HepG2 (cell line): ENCODE measurements around the gene EFNA2. TPM values are rescaled to one million over a fixed set of nuclear protein-coding genes. Genes with fewer than 3 reads are reported as not detected.

Source experiments
- ARNT ChIP-seq: fragments of 450-650 bp; IDR thresholded peaks from 2 replicates; pipeline ENCODE4 v1.6.1; 2017
- ATAD3A ChIP-seq: sonication (generic); formaldehyde crosslinking; IDR thresholded peaks from 2 replicates; pipeline ENCODE4 v1.4.0; 2020; ENCODE audit warnings: missing genetic modification reagents
- GATAD2A ChIP-seq: IDR thresholded peaks from 2 replicates; pipeline ENCODE4 v1.6.1; 2016
- HIVEP1 ChIP-seq: sonication (generic); formaldehyde crosslinking; IDR thresholded peaks from 2 replicates; pipeline ENCODE4 v1.4.0; 2020; ENCODE audit warnings: mild to moderate bottlenecking, missing genetic modification reagents
- HNRNPK ChIP-seq: fragments of 200-400 bp; formaldehyde crosslinking; IDR thresholded peaks from 2 replicates; pipeline ENCODE4 v1.6.1; 2018; ENCODE audit warnings: low read length, low read depth, moderate library complexity, mild to moderate bottlenecking; ENCODE audit not compliant: poor library complexity, severe bottlenecking
- HNRNPUL1 ChIP-seq: fragments of 200-400 bp; formaldehyde crosslinking; IDR thresholded peaks from 2 replicates; pipeline ENCODE4 v1.6.1; 2017; ENCODE audit warnings: low read depth, mild to moderate bottlenecking, low read length, moderate library complexity
- HOXD1 ChIP-seq: sonication (generic); formaldehyde crosslinking; IDR thresholded peaks from 2 replicates; pipeline ENCODE4 v1.5.0; 2020; ENCODE audit warnings: missing genetic modification reagents
- IRF2 ChIP-seq: IDR thresholded peaks from 2 replicates; pipeline ENCODE4 v1.6.1; 2018; ENCODE audit warnings: missing genetic modification reagents, missing compliant biosample characterization
- KAT2B ChIP-seq: fragments of 150-350 bp; IDR thresholded peaks from 2 replicates; pipeline ENCODE4 v1.6.1; 2014; ENCODE audit warnings: low read depth, low read length, borderline replicate concordance
- KDM4B ChIP-seq: sonication (generic); formaldehyde crosslinking; IDR thresholded peaks from 2 replicates; pipeline ENCODE4 v1.4.0; 2020; ENCODE audit warnings: missing genetic modification reagents
- KLF15 ChIP-seq: sonication (generic); formaldehyde crosslinking; IDR thresholded peaks from 2 replicates; pipeline ENCODE4 v1.8.1; 2023; ENCODE audit warnings: borderline replicate concordance, mild to moderate bottlenecking, inconsistent platforms, missing genetic modification reagents, mixed read lengths
- POLR2G ChIP-seq: fragments of 200-400 bp; formaldehyde crosslinking; IDR thresholded peaks from 2 replicates; pipeline ENCODE4 v1.6.1; 2018; ENCODE audit warnings: mild to moderate bottlenecking, low read depth, low read length, moderate library complexity
- RBM22 ChIP-seq: fragments of 200-400 bp; formaldehyde crosslinking; optimal IDR thresholded peaks from 2 replicates; pipeline ENCODE3; 2017; ENCODE audit warnings: mild to moderate bottlenecking, low read length, moderate library complexity
- REXO4 ChIP-seq: sonication (generic); formaldehyde crosslinking; IDR thresholded peaks from 2 replicates; pipeline ENCODE4 v1.8.0; 2022; ENCODE audit warnings: missing genetic modification reagents, mild to moderate bottlenecking, borderline replicate concordance
- ZC3H13 ChIP-seq: sonication (generic); formaldehyde crosslinking; IDR thresholded peaks from 2 replicates; pipeline ENCODE4 v1.8.1; 2023; ENCODE audit warnings: mild to moderate bottlenecking, missing genetic modification reagents, moderate library complexity
- ZIK1 ChIP-seq: sonication (generic); formaldehyde crosslinking; IDR thresholded peaks from 2 replicates; pipeline ENCODE4 v1.5.0; 2020; ENCODE audit warnings: mild to moderate bottlenecking, low read depth, missing genetic modification reagents, borderline replicate concordance
- ZKSCAN1 ChIP-seq: fragments of 150-350 bp; IDR thresholded peaks from 2 replicates; pipeline ENCODE4 v1.6.1; 2014; ENCODE audit warnings: low read length
- ZNF251 ChIP-seq: sonication (generic); formaldehyde crosslinking; IDR thresholded peaks from 2 replicates; pipeline ENCODE4 v1.9.0; 2021; ENCODE audit warnings: mild to moderate bottlenecking, missing genetic modification reagents
- ZNF383 ChIP-seq: sonication (generic); formaldehyde crosslinking; IDR thresholded peaks from 2 replicates; pipeline ENCODE4 v1.4.0; 2020; ENCODE audit warnings: missing genetic modification reagents, mild to moderate bottlenecking, borderline replicate concordance
- ZNF441 ChIP-seq: sonication (generic); formaldehyde crosslinking; IDR thresholded peaks from 2 replicates; pipeline ENCODE4 v1.7.0; 2021; ENCODE audit warnings: missing genetic modification reagents, borderline replicate concordance
- ZNF629 ChIP-seq: sonication (generic); formaldehyde crosslinking; conservative IDR thresholded peaks from 2 replicates; pipeline ENCODE4 v1.5.0; 2020; ENCODE audit warnings: missing genetic modification reagents
- ZNF672 ChIP-seq: sonication (generic); formaldehyde crosslinking; IDR thresholded peaks from 2 replicates; pipeline ENCODE4 v1.8.1; 2022; ENCODE audit warnings: missing genetic modification reagents
- ZNF749 ChIP-seq: sonication (generic); formaldehyde crosslinking; IDR thresholded peaks from 2 replicates; pipeline ENCODE4 v1.8.0; 2022; ENCODE audit warnings: mild to moderate bottlenecking, missing genetic modification reagents, moderate library complexity, borderline replicate concordance
- ZNF773 ChIP-seq: sonication (generic); formaldehyde crosslinking; IDR thresholded peaks from 2 replicates; pipeline ENCODE4 v1.4.0; 2020; ENCODE audit warnings: missing genetic modification reagents, borderline replicate concordance
- ZNF775 ChIP-seq: sonication (generic); formaldehyde crosslinking; IDR thresholded peaks from 2 replicates; pipeline ENCODE4 v1.4.0; 2020; ENCODE audit warnings: missing genetic modification reagents, mild to moderate bottlenecking, moderate library complexity, borderline replicate concordance
- polyA plus RNA-seq, 8 experiments: library from polyadenylated mRNA; depleted of rRNA in 3 of 8; stranded (reverse) in 7 of 8; unstranded in 1 of 8; fragments of >200 nt; fragmentation: Illumina TruSeq in 4 of 8; extraction: Trizol in 4 of 8; gene quantifications; 2 replicates each; pipeline versions ENCODE4 v1.2.1 to v1.2.3, GENCODE V29; 2011 to 2016; ENCODE audit warnings: low read depth in 4 of 8, missing spikeins in 1 of 8, mixed read lengths in 1 of 8; ENCODE audit not compliant: insufficient read depth in 1 of 8
- total RNA-seq, 5 experiments: library from RNA; depleted of rRNA; stranded (reverse); fragments of >200 nt; fragmentation: Illumina TruSeq; extraction: Trizol; gene quantifications; 2 replicates each; pipeline ENCODE4 v1.2.3, GENCODE V29; 2016; ENCODE audit warnings: low read depth in 1 of 5
- TF ChIP-seq, protein P1 (sequence below): sonication (generic); formaldehyde crosslinking; IDR thresholded peaks from 2 replicates; pipeline ENCODE4 v1.5.1; 2020; ENCODE audit warnings: mild to moderate bottlenecking, missing genetic modification reagents
- TF ChIP-seq, protein P2 (sequence below): sonication (generic); formaldehyde crosslinking; conservative IDR thresholded peaks from 2 replicates; pipeline ENCODE4 v1.8.0; 2022; ENCODE audit warnings: mild to moderate bottlenecking, moderate library complexity, missing genetic modification reagents

Gene EFNA2
- total and polyA plus RNA-seq, 2 of the 13 experiments (the other 11 are each of a cell fraction or from before 2014, with no cell fraction given): 6.0 to 9.9 TPM

DNA sequence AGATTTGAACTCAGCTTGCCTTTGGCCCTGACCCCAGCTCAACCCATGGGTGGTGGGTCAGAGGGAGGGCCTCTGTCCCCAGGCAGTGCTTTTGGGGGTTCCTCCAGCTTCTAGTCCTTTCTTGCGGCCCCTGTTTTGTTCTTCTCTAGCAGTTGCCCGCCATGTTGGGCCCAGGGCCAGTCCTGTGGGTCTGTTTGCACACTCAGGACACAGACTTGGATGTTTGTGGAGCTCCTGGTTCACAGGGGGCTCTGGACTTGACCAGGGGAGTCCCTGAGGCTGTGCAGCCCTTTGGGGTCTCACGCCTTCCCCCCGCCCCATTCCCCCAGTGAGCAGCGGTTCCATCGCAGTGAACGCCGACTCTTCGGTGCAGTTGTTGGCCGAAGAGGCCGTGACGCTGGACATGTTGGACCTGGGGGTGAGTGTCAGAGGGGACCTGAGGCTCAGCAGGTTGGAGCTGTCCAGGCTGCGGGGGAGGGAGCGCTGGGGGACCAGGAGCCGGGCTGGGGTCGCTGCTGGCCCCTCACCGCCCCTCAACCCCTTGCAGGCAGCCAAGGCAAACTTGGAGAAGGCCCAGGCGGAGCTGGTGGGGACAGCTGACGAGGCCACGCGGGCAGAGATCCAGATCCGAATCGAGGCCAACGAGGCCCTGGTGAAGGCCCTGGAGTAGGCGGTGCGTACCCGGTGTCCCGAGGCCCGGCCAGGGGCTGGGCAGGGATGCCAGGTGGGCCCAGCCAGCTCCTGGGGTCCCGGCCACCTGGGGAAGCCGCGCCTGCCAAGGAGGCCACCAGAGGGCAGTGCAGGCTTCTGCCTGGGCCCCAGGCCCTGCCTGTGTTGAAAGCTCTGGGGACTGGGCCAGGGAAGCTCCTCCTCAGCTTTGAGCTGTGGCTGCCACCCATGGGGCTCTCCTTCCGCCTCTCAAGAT lies 41.6 kb upstream of the EFNA2 start (continued):
- TF ChIP-seq, protein P1, sequence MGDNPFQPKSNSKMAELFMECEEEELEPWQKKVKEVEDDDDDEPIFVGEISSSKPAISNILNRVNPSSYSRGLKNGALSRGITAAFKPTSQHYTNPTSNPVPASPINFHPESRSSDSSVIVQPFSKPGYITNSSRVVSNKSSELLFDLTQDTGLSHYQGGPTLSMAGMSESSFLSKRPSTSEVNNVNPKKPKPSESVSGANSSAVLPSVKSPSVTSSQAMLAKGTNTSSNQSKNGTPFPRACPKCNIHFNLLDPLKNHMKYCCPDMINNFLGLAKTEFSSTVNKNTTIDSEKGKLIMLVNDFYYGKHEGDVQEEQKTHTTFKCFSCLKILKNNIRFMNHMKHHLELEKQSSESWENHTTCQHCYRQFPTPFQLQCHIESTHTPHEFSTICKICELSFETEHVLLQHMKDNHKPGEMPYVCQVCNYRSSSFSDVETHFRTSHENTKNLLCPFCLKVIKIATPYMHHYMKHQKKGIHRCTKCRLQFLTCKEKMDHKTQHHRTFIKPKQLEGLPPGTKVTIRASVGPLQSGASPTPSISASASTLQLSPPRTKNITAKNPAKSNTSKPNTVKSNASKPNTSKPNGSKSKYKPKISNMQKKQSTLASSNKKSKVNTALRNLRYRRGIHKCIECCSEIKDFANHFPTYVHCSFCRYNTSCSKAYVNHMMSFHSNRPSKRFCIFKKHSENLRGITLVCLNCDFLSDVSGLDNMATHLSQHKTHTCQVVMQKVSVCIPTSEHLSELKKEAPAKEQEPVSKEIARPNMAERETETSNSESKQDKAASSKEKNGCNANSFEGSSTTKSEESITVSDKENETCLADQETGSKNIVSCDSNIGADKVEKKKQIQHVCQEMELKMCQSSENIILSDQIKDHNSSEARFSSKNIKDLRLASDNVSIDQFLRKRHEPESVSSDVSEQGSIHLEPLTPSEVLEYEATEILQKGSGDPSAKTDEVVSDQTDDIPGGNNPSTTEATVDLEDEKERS (CRISPR knock-in tag): no peak
- TF ChIP-seq ZNF749 (CRISPR knock-in tag) (no peak), ARNT (no peak), HNRNPK (no peak), ZNF773 (no peak), HOXD1 (CRISPR knock-in tag) (no peak), ZNF775 (CRISPR knock-in tag) (0 out of 2 replicates have a peak, but pooled peaks have one; percentile 26), ZKSCAN1 (no peak), IRF2 (CRISPR knock-in tag) (no peak; the same call in 1 of the 2 replicates), ZNF672 (CRISPR knock-in tag) (no peak), ZNF383 (CRISPR knock-in tag) (0 out of 2 replicates have a peak, but pooled peaks have one; percentile 70), REXO4 (CRISPR knock-in tag) (no peak), KLF15 (CRISPR knock-in tag) (peak; percentile 19; the same call in 1 of the 2 replicates), HNRNPUL1 (no peak), ZC3H13 (CRISPR knock-in tag) (no peak; the same call in 1 of the 2 replicates), ZNF441 (CRISPR knock-in tag) (no peak), ATAD3A (CRISPR knock-in tag) (no peak), ZIK1 (CRISPR knock-in tag) (no peak), KDM4B (peak; percentile 49; the same call in 1 of the 2 replicates), ZNF251 (CRISPR knock-in tag) (no peak), KAT2B (no peak), HIVEP1 (CRISPR knock-in tag) (no peak), GATAD2A (CRISPR knock-in tag) (no peak), ZNF629 (CRISPR knock-in tag) (no peak), POLR2G (no peak; the same call in 1 of the 2 replicates), RBM22 (no peak)
- TF ChIP-seq, protein P2, sequence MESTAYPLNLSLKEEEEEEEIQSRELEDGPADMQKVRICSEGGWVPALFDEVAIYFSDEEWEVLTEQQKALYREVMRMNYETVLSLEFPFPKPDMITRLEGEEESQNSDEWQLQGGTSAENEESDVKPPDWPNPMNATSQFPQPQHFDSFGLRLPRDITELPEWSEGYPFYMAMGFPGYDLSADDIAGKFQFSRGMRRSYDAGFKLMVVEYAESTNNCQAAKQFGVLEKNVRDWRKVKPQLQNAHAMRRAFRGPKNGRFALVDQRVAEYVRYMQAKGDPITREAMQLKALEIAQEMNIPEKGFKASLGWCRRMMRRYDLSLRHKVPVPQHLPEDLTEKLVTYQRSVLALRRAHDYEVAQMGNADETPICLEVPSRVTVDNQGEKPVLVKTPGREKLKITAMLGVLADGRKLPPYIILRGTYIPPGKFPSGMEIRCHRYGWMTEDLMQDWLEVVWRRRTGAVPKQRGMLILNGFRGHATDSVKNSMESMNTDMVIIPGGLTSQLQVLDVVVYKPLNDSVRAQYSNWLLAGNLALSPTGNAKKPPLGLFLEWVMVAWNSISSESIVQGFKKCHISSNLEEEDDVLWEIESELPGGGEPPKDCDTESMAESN: no peak
